HUES6 (cell line): ENCODE results near the gene CALCR.

Experiments used
- H3K27ac ChIP-seq: 2 replicates; pipeline ENCODE4 v1.7.0; 2013; ENCODE audit warnings: low read depth, mild to moderate bottlenecking, low read length, inconsistent platforms
- H3K27me3 ChIP-seq: 2 replicates; pipeline ENCODE4 v1.6.1; 2013; ENCODE audit warnings: low read length; ENCODE audit not compliant: control insufficient read depth, insufficient read depth
- H3K36me3 ChIP-seq: 2 replicates; pipeline ENCODE4 v1.6.1; 2013; ENCODE audit warnings: low read length; ENCODE audit not compliant: control insufficient read depth, insufficient read depth
- H3K4me1 ChIP-seq: 2 replicates; pipeline ENCODE4 v1.6.1; 2013; ENCODE audit warnings: low read length; ENCODE audit not compliant: control insufficient read depth, insufficient read depth
- H3K4me3 ChIP-seq: 2 replicates; pipeline ENCODE4 v1.5.1; 2013; ENCODE audit warnings: low read depth, low read length
- H3K9ac ChIP-seq: one replicate; pipeline ENCODE4 v1.6.1; 2013; ENCODE audit warnings: mild to moderate bottlenecking, low read length
- H3K9me3 ChIP-seq: 2 replicates; pipeline ENCODE4 v1.6.1; 2013; ENCODE audit warnings: low read depth, low read length; ENCODE audit not compliant: control insufficient read depth, insufficient read depth

CALCR gene

GRCh38 chr7:93402944-93403343 lies 171.6 kb downstream of the CALCR start:
- peaks cover 30% of the 10 kb centered on the region for H3K9me3 ChIP-seq
- no peak overlapping the region for H3K4me3 ChIP-seq
- H3K36me3 ChIP-seq, result no peaks in the 10 kb centered on the region
- no peaks in the 10 kb centered on the region for H3K27me3 ChIP-seq
- peaks cover 25% of the 10 kb centered on the region for H3K4me1 ChIP-seq
- no peak overlapping the region for H3K27ac ChIP-seq
- no peak overlapping the region for H3K9ac ChIP-seq

- no peaks in the 10 kb centered on the region for H3K36me3 ChIP-seq
- H3K27ac ChIP-seq, result peak overlapping the region; percentile 52; the same call in 1 of the 2 replicates
These were observed 174.9 kb downstream of the CALCR start for GRCh38 chr7:93399642-93400041.

GRCh38 chr7:93392984-93393383 lies 181.5 kb downstream of the CALCR start:
- Histone ChIP-seq H3K36me3 (no peaks in the 10 kb centered on the region), H3K4me3 (no peak overlapping the region), H3K27me3 (no peaks in the 10 kb centered on the region), H3K9me3 (no peaks in the 10 kb centered on the region), H3K4me1 (peaks cover 22% of the 10 kb centered on the region), H3K9ac (no peak overlapping the region), H3K27ac (0 out of 2 replicates have a peak overlapping the region, but pooled peaks have one; percentile 18)

More at GRCh38 chr7:93399642-93400041, 174.9 kb downstream of the CALCR start:
- Histone ChIP-seq H3K4me1 (peaks cover 32% of the 10 kb centered on the region), H3K9ac (peak overlapping the region; percentile 82), H3K27me3 (no peaks in the 10 kb centered on the region), H3K9me3 (peaks cover 13% of the 10 kb centered on the region; the same call in 1 of the 2 replicates), H3K4me3 (peak overlapping the region; percentile 48; the same call in 1 of the 2 replicates)

- no peak overlapping the region for H3K27ac ChIP-seq
- H3K27me3 ChIP-seq, result no peaks in the 10 kb centered on the region
- H3K9me3 ChIP-seq, result no peaks in the 10 kb centered on the region
- H3K36me3 ChIP-seq, result no peaks in the 10 kb centered on the region
- H3K4me3 ChIP-seq, result no peak overlapping the region
- no peak overlapping the region for H3K9ac ChIP-seq
- peaks cover 18% of the 10 kb centered on the region for H3K4me1 ChIP-seq
These were observed 183.9 kb downstream of the CALCR start for GRCh38 chr7:93390660-93391059.

- H3K9ac ChIP-seq, result no peak overlapping the region
- H3K27me3 ChIP-seq, result no peaks in the 10 kb centered on the region
- H3K27ac ChIP-seq, result no peak overlapping the region
- no peak overlapping the region for H3K4me3 ChIP-seq
- H3K4me1 ChIP-seq, result no peaks in the 10 kb centered on the region
- H3K9me3 ChIP-seq, result no peaks in the 10 kb centered on the region
- no peaks in the 10 kb centered on the region for H3K36me3 ChIP-seq
These were observed 192.2 kb downstream of the CALCR start for GRCh38 chr7:93382362-93382761.

GRCh38 chr7:93378131-93378760 lies 196.3 kb downstream of the CALCR start:
- H3K36me3 ChIP-seq, result no peaks in the 10 kb centered on the region
- H3K27ac ChIP-seq, result no peak overlapping the region
- peaks cover 3% of the 10 kb centered on the region; the same call in 1 of the 2 replicates for H3K4me1 ChIP-seq
- no peaks in the 10 kb centered on the region for H3K27me3 ChIP-seq
- no peak overlapping the region for H3K9ac ChIP-seq
- H3K4me3 ChIP-seq, result no peak overlapping the region
- no peaks in the 10 kb centered on the region for H3K9me3 ChIP-seq

- no peak overlapping the region for H3K9ac ChIP-seq
- H3K4me3 ChIP-seq, result no peak overlapping the region
- no peaks in the 10 kb centered on the region for H3K9me3 ChIP-seq
- peaks cover 3% of the 10 kb centered on the region; the same call in 1 of the 2 replicates for H3K4me1 ChIP-seq
- no peaks in the 10 kb centered on the region for H3K36me3 ChIP-seq
- H3K27ac ChIP-seq, result no peak overlapping the region
- H3K27me3 ChIP-seq, result no peaks in the 10 kb centered on the region
These were observed 198.9 kb downstream of the CALCR start for GRCh38 chr7:93375603-93376002.
